Prostate gland (tissue), 2 donors: ENCODE results near the gene NFIC.

ENCODE experiments used
- CTCF ChIP-seq, 4 experiments: fragments of 200-600 bp in 2 of 4; fragments of 450-650 bp in 2 of 4; sonication (generic) in 2 of 4; IDR thresholded peaks; 1 replicate in 3 of 4; 2 replicates in 1 of 4; pipeline ENCODE4 v1.5.1; 2016 to 2019; ENCODE audit warnings: antibody characterized with exemption in 4 of 4, mild to moderate bottlenecking in 2 of 4, moderate library complexity in 2 of 4
- POLR2A ChIP-seq: fragments of 450-650 bp; IDR thresholded peaks from one replicate; pipeline ENCODE4 v1.6.1; 2016; ENCODE audit warnings: antibody characterized with exemption, mild to moderate bottlenecking

- TF ChIP-seq CTCF (IDR thresholded peaks at IDR 0.05) (no peak), POLR2A (no peak)
Observed at GRCh38 chr19:3357992-3358688, 8.2 kb upstream of the NFIC start.
